GM23248 (cell line): ENCODE data around the gene SOX5.

Source experiments
- EZH2 ChIP-seq: fragments of 200-600 bp; sonication (generic); IDR thresholded peaks from 2 replicates; pipeline ENCODE4 v1.6.1; 2018; ENCODE audit warnings: antibody characterized with exemption, mild to moderate bottlenecking; ENCODE audit not compliant: insufficient read depth, poor library complexity, severe bottlenecking
- EZH2phosphoT487 ChIP-seq: fragments of 200-600 bp; sonication (generic); IDR thresholded peaks from 2 replicates; pipeline ENCODE4 v1.6.1; 2018; ENCODE audit warnings: antibody characterized with exemption, moderate library complexity, mild to moderate bottlenecking, low read depth; ENCODE audit not compliant: insufficient read depth

DNA sequence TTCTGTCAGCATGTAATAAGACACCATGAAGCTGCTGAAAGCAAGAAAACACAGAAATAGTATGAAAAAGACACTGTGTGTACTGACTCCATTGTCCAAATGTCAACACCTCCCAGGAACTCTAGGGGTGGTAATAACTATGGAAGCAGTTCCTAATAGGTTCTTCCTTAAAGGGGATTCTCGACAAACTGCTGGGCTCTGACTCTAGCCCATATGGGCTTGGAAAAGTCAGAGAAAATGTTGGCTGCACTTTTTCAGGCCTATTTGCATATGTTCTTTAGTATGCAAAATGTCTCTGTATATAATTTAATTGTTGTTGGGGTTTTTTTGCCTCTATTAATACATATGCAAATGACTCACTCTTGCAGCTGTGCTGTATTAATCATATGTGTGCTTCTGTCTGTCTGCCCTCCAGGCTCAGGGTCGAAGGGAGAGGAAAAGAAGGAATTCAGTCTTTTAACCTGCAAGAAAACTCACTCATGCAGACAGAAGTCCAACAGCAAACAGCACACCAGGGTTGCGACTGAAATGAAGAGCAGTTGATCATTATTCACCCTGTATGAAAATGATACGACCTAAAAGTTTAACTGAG lies 317.6 kb downstream of the SOX5 start:
- TF ChIP-seq EZH2 (no peak), EZH2phosphoT487 (no peak)
